Nephron (organoid): ENCODE data around the gene P3H3.
A peak's percentile ranks its signal among the peaks of the same experiment; 100 is the strongest.

Experiments used
- H3K27ac Mint-ChIP-seq, 3 experiments: 2 replicates each; pipeline ENCODE4 v1.8.0; 2020; ENCODE audit warnings: mixed read lengths in 3 of 3, mild to moderate bottlenecking in 2 of 3, moderate library complexity in 1 of 3
- H3K27me3 Mint-ChIP-seq: 2 replicates; pipeline ENCODE4 v1.8.0; 2021; ENCODE audit warnings: low read depth, mild to moderate bottlenecking, moderate library complexity, mixed read lengths
- H3K36me3 Mint-ChIP-seq: 2 replicates; pipeline ENCODE4 v1.8.0; 2020; ENCODE audit warnings: low read depth, mixed read lengths
- H3K4me1 Mint-ChIP-seq: 2 replicates; pipeline ENCODE4 v1.8.0; 2020; ENCODE audit warnings: mixed read lengths
- H3K4me3 Mint-ChIP-seq, 3 experiments: 2 replicates each; pipeline ENCODE4 v1.8.0; 2020; ENCODE audit warnings: mild to moderate bottlenecking in 3 of 3, mixed read lengths in 3 of 3, moderate library complexity in 2 of 3
- H3K9me3 Mint-ChIP-seq: 2 replicates; pipeline ENCODE4 v1.8.0; 2020; ENCODE audit warnings: mixed read lengths
- TF ChIP-seq, protein P1 (sequence below), 3 experiments: fragments of 200-600 bp; sonication (generic); IDR thresholded peaks; one replicate each; pipeline ENCODE4 v1.5.0; 2021; ENCODE audit warnings: antibody characterized with exemption in 3 of 3; ENCODE audit not compliant: unreplicated experiment in 3 of 3

Gene P3H3

DNA sequence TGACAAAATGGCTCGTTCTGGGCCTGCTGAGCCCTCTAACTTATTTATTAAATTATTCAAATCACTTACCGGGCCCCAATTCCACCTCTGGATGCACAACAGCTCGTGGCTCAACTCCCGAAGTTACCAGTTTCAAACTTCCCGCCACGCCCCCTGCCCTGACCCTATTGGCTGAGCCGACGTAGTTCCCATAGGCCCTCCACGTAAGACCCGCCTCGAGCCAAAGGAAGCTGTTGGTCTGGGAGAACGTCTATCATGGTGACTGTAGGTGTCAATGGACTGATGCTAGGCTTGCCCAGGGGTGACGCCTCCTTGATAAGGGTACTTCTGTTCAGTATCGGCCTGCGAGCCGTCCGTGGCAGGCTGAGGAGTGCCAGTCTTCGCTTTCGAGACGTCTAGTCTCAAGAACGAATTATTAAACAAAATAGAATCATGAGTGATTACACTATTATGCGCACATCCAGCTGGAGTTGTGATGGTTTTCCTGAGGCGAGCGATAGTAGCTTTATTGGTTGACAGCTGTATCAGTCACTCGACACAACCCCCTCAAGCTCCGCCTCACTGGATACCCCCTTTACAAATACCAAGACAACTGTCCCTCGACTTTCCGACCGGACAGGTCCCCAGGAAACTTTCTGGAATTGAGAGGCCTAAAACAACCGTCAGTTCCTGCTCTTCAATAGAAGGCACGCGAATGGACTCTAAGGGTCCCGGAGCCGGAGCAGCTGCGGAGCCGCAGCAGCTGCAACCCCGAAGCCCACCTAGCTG, 23.1 kb downstream of the P3H3 start, which contains the start of gene CDCA3:
CDCA3 (minus strand) TSS at position 134 of the 768 bp plus-strand sequence. CDS start 334 bp downstream, outside the sequence.
- Mint-ChIP-seq H3K4me1 (peaks cover 44% of the 10 kb centered on the region), H3K36me3 (peaks cover 33% of the 10 kb centered on the region), H3K27ac (peak within 1 kb of the TSS; percentile 75 to 97 (median 96)), H3K9me3 (no peaks in the 10 kb centered on the region), H3K4me3 (peak within 1 kb of the TSS; percentile 87 to 91 (median 91)), H3K27me3 (no peaks in the 10 kb centered on the region)
- TF ChIP-seq, protein P1, sequence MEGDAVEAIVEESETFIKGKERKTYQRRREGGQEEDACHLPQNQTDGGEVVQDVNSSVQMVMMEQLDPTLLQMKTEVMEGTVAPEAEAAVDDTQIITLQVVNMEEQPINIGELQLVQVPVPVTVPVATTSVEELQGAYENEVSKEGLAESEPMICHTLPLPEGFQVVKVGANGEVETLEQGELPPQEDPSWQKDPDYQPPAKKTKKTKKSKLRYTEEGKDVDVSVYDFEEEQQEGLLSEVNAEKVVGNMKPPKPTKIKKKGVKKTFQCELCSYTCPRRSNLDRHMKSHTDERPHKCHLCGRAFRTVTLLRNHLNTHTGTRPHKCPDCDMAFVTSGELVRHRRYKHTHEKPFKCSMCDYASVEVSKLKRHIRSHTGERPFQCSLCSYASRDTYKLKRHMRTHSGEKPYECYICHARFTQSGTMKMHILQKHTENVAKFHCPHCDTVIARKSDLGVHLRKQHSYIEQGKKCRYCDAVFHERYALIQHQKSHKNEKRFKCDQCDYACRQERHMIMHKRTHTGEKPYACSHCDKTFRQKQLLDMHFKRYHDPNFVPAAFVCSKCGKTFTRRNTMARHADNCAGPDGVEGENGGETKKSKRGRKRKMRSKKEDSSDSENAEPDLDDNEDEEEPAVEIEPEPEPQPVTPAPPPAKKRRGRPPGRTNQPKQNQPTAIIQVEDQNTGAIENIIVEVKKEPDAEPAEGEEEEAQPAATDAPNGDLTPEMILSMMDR (IDR thresholded peaks at IDR 0.05; ENCODE audit: unreplicated experiment in 3 of 3) = no peak

DNA sequence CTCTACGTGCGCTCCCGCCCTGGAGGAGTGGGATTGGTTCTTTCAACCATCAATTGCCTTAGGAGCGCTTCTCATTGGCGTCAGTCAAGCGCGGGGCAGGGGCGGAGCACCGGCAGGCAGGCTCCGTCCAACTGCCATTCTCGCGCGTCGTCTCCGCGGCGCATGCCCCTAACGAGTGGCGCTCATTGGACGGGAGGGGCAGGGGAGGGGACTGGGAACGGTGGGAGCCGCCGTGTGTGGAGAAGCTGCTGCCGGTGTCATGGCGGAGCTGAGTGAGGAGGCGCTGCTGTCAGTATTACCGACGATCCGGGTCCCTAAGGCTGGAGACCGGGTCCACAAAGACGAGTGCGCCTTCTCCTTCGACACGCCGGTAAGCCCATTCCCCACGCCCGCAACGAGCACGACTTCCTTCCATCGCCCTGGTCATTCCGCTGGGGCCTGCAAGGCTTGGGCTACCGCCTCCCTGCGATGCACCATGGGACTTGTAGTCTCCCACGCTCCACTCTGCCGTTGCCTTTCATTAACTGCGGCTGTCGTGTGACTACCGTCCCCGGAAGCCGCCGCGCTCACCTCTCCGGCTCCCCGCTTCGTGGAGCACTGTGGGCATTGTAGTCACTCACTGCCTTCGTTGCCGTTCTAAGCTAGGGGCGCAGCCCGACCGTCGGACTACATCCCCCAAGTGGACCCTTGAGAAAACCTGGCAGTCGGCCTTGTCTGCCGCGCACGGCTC, 23.9 kb downstream of the P3H3 start, which contains the start of gene USP5:
USP5 (plus strand) TSS at position 230 of the 730 bp plus-strand sequence; CDS start at position 260, 30 bp downstream.
- Mint-ChIP-seq H3K4me3 (peak within 1 kb of the TSS; percentile 87 to 91 (median 91)), H3K9me3 (no peaks in the 10 kb centered on the region), H3K36me3 (peaks cover 32% of the 10 kb centered on the region), H3K27ac (peak within 1 kb of the TSS; percentile 75 to 97 (median 96)), H3K4me1 (peaks cover 44% of the 10 kb centered on the region), H3K27me3 (no peaks in the 10 kb centered on the region)
- TF ChIP-seq, protein P1 (IDR thresholded peaks at IDR 0.05; ENCODE audit: unreplicated experiment in 3 of 3) = no peak

GRCh38 chr12:6852651-6853354, 24.6 kb downstream of the P3H3 start:
- Mint-ChIP-seq H3K36me3 (peaks cover 32% of the 10 kb centered on the region), H3K4me1 (peaks cover 39% of the 10 kb centered on the region), H3K27ac (peak overlapping the region; percentile 75 to 97 (median 96)), H3K27me3 (no peaks in the 10 kb centered on the region), H3K4me3 (peak overlapping the region; percentile 87 to 91 (median 91)), H3K9me3 (no peaks in the 10 kb centered on the region)
- TF ChIP-seq, protein P1 (IDR thresholded peaks at IDR 0.05; ENCODE audit: unreplicated experiment in 3 of 3) = no peak

DNA sequence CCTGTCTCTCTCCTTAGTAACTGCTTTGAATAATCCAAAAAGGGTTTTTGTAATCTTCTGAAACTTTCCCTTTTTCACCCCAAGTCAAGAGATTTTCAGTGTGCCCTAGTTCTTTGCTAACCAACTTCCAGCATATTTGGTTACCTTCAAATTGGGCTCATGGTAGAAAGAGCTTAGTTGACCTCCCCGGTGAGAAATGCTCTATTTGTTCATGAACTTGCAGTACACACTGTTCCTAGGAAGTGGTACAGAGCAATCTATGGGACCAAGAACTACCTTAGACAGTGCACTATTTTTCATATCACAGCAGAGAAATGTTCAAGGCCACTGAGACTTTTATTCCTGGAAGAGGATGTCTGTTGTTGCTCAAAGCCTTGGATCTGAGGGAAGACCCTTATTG, 25.4 kb downstream of the P3H3 start:
- H3K27me3 Mint-ChIP-seq = no peaks in the 10 kb centered on the region
- peak overlapping the region; percentile 87 to 91 (median 91) for H3K4me3 Mint-ChIP-seq
- H3K9me3 Mint-ChIP-seq = no peaks in the 10 kb centered on the region
- H3K4me1 Mint-ChIP-seq = peaks cover 33% of the 10 kb centered on the region
- peaks cover 35% of the 10 kb centered on the region for H3K36me3 Mint-ChIP-seq
- TF ChIP-seq, protein P1 (IDR thresholded peaks at IDR 0.05; ENCODE audit: unreplicated experiment in 3 of 3) = no peak
- peak overlapping the region; percentile 75 to 97 (median 96) for H3K27ac Mint-ChIP-seq

- TF ChIP-seq, protein P1 (IDR thresholded peaks at IDR 0.05; ENCODE audit: unreplicated experiment in 3 of 3) = no peak
- H3K4me3 Mint-ChIP-seq = peak overlapping the region; percentile 87 to 91 (median 91)
- no peaks in the 10 kb centered on the region for H3K27me3 Mint-ChIP-seq
- H3K27ac Mint-ChIP-seq = peak overlapping the region; percentile 75 to 97 (median 96)
- H3K4me1 Mint-ChIP-seq = peaks cover 33% of the 10 kb centered on the region
- H3K36me3 Mint-ChIP-seq = peaks cover 39% of the 10 kb centered on the region
- no peaks in the 10 kb centered on the region for H3K9me3 Mint-ChIP-seq
Measured at GRCh38 chr12:6854036-6854435, 25.8 kb downstream of the P3H3 start.
